Activated T-helper 1 cell treated with Interleukin-2 at 50 U/mL for 16 hours (primary cell): Measurements from ENCODE around the gene SUPT5H.
A peak's percentile ranks its signal among the peaks of the same experiment; 100 is the strongest.

ENCODE experiments used
- DNase-seq: peaks from one replicate; pipeline ENCODE4 v3.0.0-alpha.2; 2020; ENCODE audit warnings: low read depth

The SUPT5H gene

GRCh38 chr19:39445196-39446111, at the start of gene SUPT5H:
Gene SUPT5H, plus strand, starts transcription at chr19:39445582. Its CDS starts 309 bp downstream, at chr19:39445891.
- DNase-seq, result peak; percentile 94

- peak; percentile 89 for DNase-seq
Observed at GRCh38 chr19:39397360-39398296, 47.8 kb upstream of the SUPT5H start.

GRCh38 chr19:39398297-39398864, 47.0 kb upstream of the SUPT5H start:
- DNase-seq, result peak; percentile 49

GRCh38 chr19:39399668-39400050, 45.7 kb upstream of the SUPT5H start:
- DNase-seq, result no peak

- no peak for DNase-seq
Observed at GRCh38 chr19:39400061-39400460, 45.3 kb upstream of the SUPT5H start.

- no peak for DNase-seq
Observed at GRCh38 chr19:39401070-39401548, 44.3 kb upstream of the SUPT5H start.

- peak; percentile 77 for DNase-seq
Observed at GRCh38 chr19:39401549-39402345, 43.6 kb upstream of the SUPT5H start.

GRCh38 chr19:39402346-39403300, 42.8 kb upstream of the SUPT5H start:
- DNase-seq, result peak; percentile 79

GRCh38 chr19:39403331-39404312, 41.8 kb upstream of the SUPT5H start:
- peak; percentile 94 for DNase-seq

GRCh38 chr19:39405261-39405957, 40.0 kb upstream of the SUPT5H start:
- no peak for DNase-seq

- DNase-seq, result peak; percentile 77
Observed at GRCh38 chr19:39405958-39406655, 39.3 kb upstream of the SUPT5H start.

GRCh38 chr19:39406656-39407409, 38.5 kb upstream of the SUPT5H start, which contains the start of gene ZFP36:
Gene ZFP36, plus strand, starts transcription at chr19:39406847. Its CDS starts 58 bp downstream, at chr19:39406905.
- peak; percentile 83 for DNase-seq

- no peak for DNase-seq
Observed at GRCh38 chr19:39407410-39407659, 38.0 kb upstream of the SUPT5H start.

- DNase-seq, result peak; percentile 73
Observed at GRCh38 chr19:39407660-39408391, 37.6 kb upstream of the SUPT5H start.

- DNase-seq, result no peak
Observed at GRCh38 chr19:39408392-39409207, 36.8 kb upstream of the SUPT5H start.
